A673 (cell line): ENCODE measurements around the gene CHKA. TPM values are rescaled to one million over a fixed set of nuclear protein-coding genes. Genes with fewer than 3 reads are reported as not detected.

Experiments used
- BruUV-seq: library from RNA; stranded (reverse); fragments of 400-500 nt; replicated peaks from 2 replicates; lab custom pipeline; 2021; lab: Mats Ljungman, UMichigan
- CTCF ChIA-PET: fragments of 300-600 bp; sonication (Branson Sonifier 250); formaldehyde crosslinking; loops from one replicate; lab custom pipeline; 2022; ENCODE audit warnings: antibody characterized with exemption; lab: Charles Lee
- POLR2A ChIA-PET: fragments of 300-600 bp; sonication (Branson Sonifier 250); formaldehyde crosslinking; loops from one replicate; lab custom pipeline; 2022; ENCODE audit warnings: antibody characterized with exemption; ENCODE audit not compliant: low non-redundant PET; lab: Charles Lee
- DNase-seq: peaks from one replicate; pipeline ENCODE4 v3.0.0-alpha.2; 2015; ENCODE audit warnings: low spot score
- H3K27ac ChIP-seq: fragments of 200-600 bp; sonication (generic); 2 replicates; pipeline ENCODE4 v1.5.1; 2016; ENCODE audit warnings: mixed run types, low read depth, mild to moderate bottlenecking, mixed read lengths, antibody characterized with exemption, low read length; ENCODE audit not compliant: poor library complexity, severe bottlenecking
- H3K27me3 ChIP-seq: fragments of 200-600 bp; sonication (generic); replicated peaks from 2 replicates; pipeline ENCODE4 v1.6.1; 2017; ENCODE audit warnings: mixed run types, low read depth, mild to moderate bottlenecking, mixed read lengths, antibody characterized with exemption, low read length; ENCODE audit not compliant: insufficient read depth, poor library complexity
- H3K36me3 ChIP-seq: fragments of 200-600 bp; sonication (generic); 2 replicates; pipeline ENCODE4 v1.6.1; 2016; ENCODE audit warnings: mixed run types, mild to moderate bottlenecking, mixed read lengths, antibody characterized with exemption, low read length; ENCODE audit not compliant: insufficient read depth, poor library complexity, severe bottlenecking
- H3K4me1 ChIP-seq: fragments of 200-600 bp; sonication (generic); 2 replicates; pipeline ENCODE4 v1.6.1; 2017; ENCODE audit warnings: mixed run types, mild to moderate bottlenecking, mixed read lengths, antibody characterized with exemption, low read length; ENCODE audit not compliant: insufficient read depth, poor library complexity, severe bottlenecking
- H3K4me3 ChIP-seq: fragments of 200-600 bp; sonication (generic); 2 replicates; pipeline ENCODE4 v1.5.1; 2016; ENCODE audit warnings: low read depth, mixed run types, mild to moderate bottlenecking, mixed read lengths, low read length; ENCODE audit not compliant: poor library complexity, severe bottlenecking
- H3K9me3 ChIP-seq: fragments of 200-600 bp; sonication (generic); 2 replicates; pipeline ENCODE4 v1.6.1; 2016; ENCODE audit warnings: mixed run types, low read depth, mild to moderate bottlenecking, mixed read lengths, antibody characterized with exemption, low read length; ENCODE audit not compliant: poor library complexity, severe bottlenecking
- EZH2 ChIP-seq: fragments of 200-600 bp; sonication (generic); IDR thresholded peaks from 2 replicates; pipeline ENCODE4 v1.6.1; 2017; ENCODE audit warnings: borderline replicate concordance, low read depth, mild to moderate bottlenecking, mixed read lengths, antibody characterized with exemption, low read length; ENCODE audit not compliant: poor library complexity, severe bottlenecking
- intact Hi-C: fragments of 100-400 bp; cut with micrococcal nuclease; formaldehyde crosslinking; loops from one replicate; pipeline ENCODE4 v1.10.0; 2022; ENCODE audit not compliant: unreplicated experiment
- total RNA-seq: library from RNA; stranded (reverse); gene quantifications from 2 replicates; pipeline ENCODE4 v1.2.3, GENCODE V29; 2021
- TF ChIP-seq, protein P1 (sequence below): fragments of 300-800, 200-600 bp; sonication (generic); conservative IDR thresholded peaks from 2 replicates; pipeline ENCODE4 v1.5.1; 2017; ENCODE audit warnings: low read depth, mild to moderate bottlenecking, antibody characterized with exemption, low read length, moderate library complexity, mixed read lengths

The CHKA gene
- total RNA-seq, 1 experiment from 2014 or later: 37.5 TPM

GRCh38 chr11:68061508-68061907 lies 59.7 kb downstream of the CHKA start:
- intact Hi-C loops: no loop called here
- Histone ChIP-seq H3K4me3 (no peak overlapping the region), H3K9me3 (no peaks in the 10 kb centered on the region), H3K27ac (no peak overlapping the region), H3K4me1 (no peaks in the 10 kb centered on the region), H3K36me3 (peaks cover 31% of the 10 kb centered on the region), H3K27me3 (no peaks in the 10 kb centered on the region)
- TF ChIP-seq, protein P1, sequence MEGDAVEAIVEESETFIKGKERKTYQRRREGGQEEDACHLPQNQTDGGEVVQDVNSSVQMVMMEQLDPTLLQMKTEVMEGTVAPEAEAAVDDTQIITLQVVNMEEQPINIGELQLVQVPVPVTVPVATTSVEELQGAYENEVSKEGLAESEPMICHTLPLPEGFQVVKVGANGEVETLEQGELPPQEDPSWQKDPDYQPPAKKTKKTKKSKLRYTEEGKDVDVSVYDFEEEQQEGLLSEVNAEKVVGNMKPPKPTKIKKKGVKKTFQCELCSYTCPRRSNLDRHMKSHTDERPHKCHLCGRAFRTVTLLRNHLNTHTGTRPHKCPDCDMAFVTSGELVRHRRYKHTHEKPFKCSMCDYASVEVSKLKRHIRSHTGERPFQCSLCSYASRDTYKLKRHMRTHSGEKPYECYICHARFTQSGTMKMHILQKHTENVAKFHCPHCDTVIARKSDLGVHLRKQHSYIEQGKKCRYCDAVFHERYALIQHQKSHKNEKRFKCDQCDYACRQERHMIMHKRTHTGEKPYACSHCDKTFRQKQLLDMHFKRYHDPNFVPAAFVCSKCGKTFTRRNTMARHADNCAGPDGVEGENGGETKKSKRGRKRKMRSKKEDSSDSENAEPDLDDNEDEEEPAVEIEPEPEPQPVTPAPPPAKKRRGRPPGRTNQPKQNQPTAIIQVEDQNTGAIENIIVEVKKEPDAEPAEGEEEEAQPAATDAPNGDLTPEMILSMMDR: no peak
- TF ChIP-seq EZH2: no peak
- no TSS peak for BruUV-seq
- ChIA-PET CTCF (no interaction called here), POLR2A (no interaction called here)
- DNase-seq: no peak

DNA sequence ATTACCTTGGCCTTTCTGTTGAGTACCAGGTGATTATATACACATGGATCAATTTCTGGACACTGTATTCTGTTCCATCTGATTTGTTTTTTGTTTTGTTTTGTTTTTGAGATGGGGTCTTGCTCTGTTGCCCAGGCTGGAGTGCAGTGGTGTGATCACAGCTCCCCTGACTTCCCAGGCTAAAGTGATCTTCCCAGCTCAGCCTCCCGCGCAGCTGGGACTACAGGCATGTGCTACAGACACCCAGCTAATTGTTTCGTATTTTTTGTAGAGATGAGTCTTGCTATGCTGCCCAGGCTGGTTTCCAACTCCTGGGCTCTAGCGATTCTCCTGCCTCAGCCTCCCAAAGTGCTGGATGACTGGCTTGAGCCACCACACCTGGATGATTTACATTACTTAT lies 63.4 kb downstream of the CHKA start:
- POLR2A ChIA-PET: interaction anchor here (0.5 kb wide), 1 partner anchor 151 kb away, joined by 4 read pairs; no protein-coding TSS in a partner anchor
- intact Hi-C loops: no loop called here

DNA sequence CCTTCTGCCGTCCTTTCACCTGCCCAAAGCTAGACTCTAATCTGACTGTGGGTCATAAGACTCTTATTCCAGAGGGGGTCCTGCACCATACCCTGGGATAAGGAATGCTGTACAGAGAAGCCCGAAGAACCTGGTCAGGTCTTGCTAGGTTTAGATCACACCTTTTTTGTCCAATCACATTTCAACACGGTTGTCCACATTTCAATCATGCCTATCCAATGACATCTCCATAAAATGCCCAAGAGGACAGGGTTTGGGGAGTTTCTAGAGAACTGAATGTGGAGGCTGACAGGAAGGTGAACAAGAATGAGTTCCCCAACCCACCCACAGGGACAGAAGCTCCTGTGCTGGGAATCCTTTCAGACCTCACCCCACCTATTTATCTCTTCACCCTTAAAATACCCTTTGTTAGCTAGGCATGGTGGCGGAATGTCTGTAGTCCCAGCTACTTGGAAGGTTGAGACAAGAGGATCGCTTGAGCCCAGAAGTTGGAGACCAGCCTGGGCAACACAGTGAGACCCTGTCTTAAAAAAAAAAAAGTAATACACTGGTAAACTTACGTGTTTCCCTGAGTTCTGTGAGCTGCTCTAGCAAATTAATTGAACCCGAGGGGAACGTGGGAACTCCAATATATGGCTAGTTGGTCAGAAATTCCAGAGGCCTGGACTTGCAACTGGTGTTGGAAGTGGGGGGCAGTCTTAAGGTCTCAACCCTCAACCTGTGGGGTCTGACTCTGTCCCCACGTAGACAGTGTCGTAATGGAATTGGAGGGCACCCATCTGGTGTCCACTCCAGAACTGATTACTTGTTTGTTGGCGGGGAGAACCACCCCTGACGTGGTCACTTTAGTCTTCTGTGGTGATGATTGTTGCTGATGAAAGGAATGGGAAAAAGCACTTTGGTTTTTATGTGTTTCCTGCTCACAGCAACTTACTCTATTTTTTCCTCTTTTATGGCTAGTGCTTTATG lies 64.6 kb downstream of the CHKA start:
- TF ChIP-seq EZH2: no peak
- TF ChIP-seq, protein P1: no peak
- BruUV-seq: no TSS peak
- ChIA-PET CTCF (no interaction called here), POLR2A (no interaction called here)
- no peaks in the 10 kb centered on the region for H3K27me3 ChIP-seq
- DNase-seq: no peak
- H3K9me3 ChIP-seq: no peaks in the 10 kb centered on the region
- intact Hi-C loops: no loop called here
- no peak overlapping the region for H3K4me3 ChIP-seq
- H3K27ac ChIP-seq: no peak overlapping the region
- no peaks in the 10 kb centered on the region for H3K4me1 ChIP-seq
- peaks cover 7% of the 10 kb centered on the region for H3K36me3 ChIP-seq

More for the DNA sequence above, 63.4 kb downstream of the CHKA start:
- Histone ChIP-seq H3K4me3 (no peak overlapping the region), H3K27me3 (no peaks in the 10 kb centered on the region), H3K27ac (no peak overlapping the region), H3K36me3 (peaks cover 13% of the 10 kb centered on the region), H3K9me3 (no peaks in the 10 kb centered on the region), H3K4me1 (no peaks in the 10 kb centered on the region)
- BruUV-seq: no TSS peak
- DNase-seq: no peak
- CTCF ChIA-PET: no interaction called here
- TF ChIP-seq, protein P1: no peak
- TF ChIP-seq EZH2: no peak
